Hematopoietic multipotent progenitor cell treated with erythropoietin and hydrocortisone succinate and interleukin-3 and kit ligand, for 15 days (in vitro differentiated cells): ENCODE data around the gene CPXM1.

Source experiments
- DNase-seq: peaks from one replicate; pipeline ENCODE4 v3.0.0-alpha.2; 2015; ENCODE audit warnings: low spot score

The CPXM1 gene

DNA sequence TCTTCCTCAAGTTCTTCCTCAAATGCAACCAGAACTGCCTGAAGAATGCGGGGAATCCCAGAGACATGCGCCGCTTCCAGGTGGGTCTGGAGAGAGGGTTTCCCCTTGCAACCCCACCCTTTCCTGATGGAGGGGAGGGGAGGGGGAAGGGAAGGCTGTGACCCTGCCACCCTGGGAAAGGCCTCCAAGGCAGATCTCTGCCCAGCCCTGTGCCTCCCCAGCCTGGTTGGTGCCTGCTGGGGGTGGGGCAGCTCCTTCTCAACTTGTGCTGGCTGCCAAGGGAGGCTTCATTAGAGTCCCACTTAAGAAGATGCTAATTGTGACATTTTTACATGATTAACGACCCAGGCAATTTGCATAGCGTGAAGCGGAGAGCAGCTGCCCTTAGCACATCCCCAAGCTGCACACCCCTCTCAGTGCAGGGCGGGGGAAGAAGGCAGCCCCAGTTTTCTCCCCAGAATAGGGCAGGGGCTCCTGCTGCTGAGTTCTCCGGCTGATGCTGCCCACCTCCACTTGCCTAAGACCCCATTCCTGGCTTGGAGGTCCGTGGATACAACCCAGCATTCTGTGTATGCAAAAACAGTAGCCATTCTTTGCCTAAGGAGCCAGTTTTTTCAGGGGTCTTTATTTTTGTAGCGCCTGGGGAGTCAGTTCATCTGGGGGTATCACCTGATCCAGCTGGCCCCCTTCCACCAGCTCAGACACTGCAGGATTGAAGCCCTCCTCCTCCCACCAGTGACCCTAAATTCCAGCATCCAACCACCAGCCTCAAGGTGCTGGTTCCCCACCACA is 51.7 kb downstream of the CPXM1 start:
- no peak for DNase-seq

DNA sequence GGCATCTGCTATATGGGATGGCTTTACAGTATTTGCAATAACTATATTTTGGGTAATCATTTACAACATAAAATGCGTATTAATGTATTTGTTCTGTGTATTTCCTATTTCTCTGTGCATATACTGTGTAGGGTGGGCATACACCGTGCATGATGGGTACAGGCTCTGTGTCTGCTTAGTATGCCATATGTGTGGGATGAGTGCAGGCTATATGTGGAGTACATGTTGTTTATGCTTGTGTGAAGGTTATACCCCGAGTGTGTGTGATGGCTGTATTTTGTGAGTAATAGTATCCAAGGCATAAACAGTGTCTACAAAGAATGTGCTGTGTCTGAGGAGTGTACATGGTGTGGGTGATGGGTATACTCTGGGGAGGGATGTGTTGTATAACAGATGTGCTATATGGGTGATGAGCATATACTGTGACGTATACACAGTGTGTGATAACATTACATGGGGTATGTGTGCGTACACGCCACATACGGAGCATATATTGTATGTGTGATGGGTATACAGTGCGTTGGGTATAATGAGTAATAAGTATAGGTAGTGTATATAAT is 52.7 kb downstream of the CPXM1 start:
- no peak for DNase-seq

DNA sequence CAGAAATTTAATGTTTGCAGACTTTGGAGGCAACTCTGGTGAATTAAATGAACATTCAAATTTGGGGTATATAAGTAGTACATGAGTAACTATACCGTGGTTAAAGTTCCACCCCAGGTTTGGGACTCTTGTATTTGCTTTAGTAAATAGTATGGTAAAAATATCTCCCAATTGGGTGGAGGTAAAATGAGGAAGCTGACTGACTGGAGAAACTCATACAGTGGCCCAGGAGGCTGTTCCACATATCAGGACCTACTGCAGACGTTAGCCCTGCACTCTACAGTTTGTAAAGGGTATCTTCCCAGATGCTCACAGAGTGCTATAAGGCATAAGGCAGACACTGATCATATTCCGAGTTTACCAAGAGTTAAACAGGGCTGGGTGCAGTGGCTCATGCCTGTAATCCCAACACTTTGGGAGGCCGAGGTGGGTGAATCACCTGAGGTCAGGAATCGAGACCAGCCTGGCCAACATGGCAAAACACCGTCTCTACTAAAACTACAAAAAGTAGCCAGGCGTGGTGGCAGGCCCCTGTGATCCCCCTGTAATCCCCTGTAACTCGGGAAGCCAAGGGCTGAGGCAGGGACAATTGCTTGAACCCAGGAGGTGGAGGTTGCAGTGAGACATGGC is 53.7 kb downstream of the CPXM1 start:
- DNase-seq: no peak

DNA sequence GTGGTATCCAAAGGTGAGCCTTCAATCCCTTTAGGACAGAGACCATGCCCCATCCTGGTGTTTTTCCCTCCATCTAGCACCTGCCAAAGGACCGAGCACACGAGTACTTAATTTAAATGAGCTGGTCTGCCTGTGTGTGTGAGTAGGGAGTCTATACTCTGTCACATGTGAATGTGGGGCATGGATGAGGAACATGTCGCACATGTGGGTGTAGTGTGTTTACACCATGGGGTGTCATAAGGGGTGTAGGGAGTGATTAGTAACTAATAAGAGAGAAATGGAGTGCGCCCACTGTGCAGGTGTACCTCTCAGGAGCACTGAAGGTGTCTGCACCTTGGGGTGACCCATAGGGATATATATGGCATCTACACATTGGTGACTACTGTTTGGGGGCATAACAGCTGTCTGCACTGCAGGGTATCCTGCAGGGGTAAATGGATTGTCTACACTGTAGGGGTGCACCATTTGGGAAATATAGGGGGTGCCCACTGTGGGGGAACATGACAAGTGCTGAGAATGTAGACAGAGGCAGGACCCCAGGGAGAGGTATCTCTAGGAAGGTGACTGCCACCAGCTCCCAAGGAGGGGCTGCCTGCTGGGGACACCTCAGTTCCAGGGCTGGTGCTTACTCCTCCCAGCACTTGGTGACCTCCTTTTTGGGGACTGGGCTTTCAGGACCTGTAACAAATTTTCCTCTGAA is 54.3 kb downstream of the CPXM1 start:
- no peak for DNase-seq

DNA sequence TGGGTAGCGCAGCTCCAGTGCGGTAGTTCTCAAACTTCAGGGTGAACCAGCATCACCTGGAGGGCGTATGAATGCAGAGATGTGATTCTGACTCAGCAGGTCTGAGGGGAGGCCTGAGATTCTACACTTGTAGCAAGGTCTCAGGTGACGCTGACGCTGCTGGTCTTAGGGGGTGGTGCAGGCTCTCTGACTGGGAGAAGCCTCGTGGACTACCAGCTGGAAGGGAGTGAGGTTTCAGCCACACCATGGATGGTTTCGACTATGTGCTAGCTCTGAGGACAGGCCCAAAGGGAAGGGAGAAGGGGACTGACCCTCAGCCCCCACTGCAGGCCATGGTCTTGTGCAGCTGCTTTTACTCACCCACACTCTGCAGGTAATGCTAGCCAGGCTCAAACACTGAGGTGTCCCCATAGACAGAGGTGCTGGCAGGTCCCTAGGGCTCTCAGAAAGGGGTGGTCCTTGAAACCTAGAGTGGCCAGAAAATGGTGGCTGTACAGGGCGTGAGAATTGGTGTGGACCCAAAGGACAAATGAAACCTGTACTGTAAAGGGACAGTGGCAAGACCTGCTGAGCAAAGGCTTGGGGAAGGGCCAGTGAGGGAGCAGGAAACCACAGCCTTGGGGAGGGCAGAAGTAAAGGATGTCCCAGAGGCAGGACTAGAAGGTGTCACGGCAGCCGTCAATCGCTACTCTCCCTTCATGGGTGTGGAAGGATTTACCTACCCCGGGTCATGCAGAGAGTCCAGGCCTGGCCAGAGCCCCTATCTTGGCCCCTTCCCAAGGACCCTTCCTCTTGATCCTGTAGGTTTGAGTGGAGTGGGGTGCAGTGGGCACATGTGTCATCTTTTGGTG is 55.1 kb downstream of the CPXM1 start:
- no peak for DNase-seq
